ENCODE measurements around the gene MACROD2.

MACROD2 gene

DNA sequence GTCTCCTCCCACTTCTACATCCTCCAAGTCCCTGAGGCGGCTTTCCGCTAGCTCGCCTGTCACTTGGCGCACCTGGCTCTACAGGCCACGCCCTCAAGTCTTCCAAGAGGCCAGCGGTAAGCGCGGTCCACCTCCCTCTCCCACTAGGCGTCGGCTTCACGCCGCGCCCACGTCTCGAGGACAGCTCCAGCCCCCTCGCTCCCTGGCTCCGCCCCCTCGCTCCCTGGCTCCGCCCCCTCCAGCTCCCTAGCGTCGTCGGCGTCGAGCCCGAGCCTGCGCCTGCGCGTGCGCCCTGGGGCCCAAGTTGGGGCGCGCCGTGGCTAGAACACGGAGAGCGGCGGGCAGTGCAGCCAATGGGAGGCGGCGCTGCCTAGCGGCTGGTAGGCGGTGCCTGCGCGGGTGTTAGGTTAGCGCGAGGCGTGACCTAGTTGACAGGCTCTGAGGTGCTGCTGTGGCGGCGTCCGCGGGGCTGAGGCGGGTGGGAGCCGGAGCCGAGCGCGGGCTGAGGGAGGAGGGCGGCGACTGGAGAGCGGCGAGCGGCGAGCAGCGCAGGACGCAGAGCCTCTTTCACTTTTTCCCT, at the start of gene MACROD2:
TSS of gene MACROD2 (plus strand) at position 431 of the 580 bp plus-strand sequence.
- TF ChIP-seq ZFX (IDR thresholded peaks at IDR 0.05) (no peak), CTCF (conservative IDR thresholded peaks at IDR 0.05) (no peak)
- peak within 1 kb of the TSS; percentile 49 for H3K27ac ChIP-seq

- TF ChIP-seq CTCF (conservative IDR thresholded peaks at IDR 0.05) (no peak), ZFX (IDR thresholded peaks at IDR 0.05) (no peak)
- H3K27ac ChIP-seq: no peak overlapping the region
Observed at GRCh38 chr20:13947719-13948118, 47.6 kb upstream of the MACROD2 start.

DNA sequence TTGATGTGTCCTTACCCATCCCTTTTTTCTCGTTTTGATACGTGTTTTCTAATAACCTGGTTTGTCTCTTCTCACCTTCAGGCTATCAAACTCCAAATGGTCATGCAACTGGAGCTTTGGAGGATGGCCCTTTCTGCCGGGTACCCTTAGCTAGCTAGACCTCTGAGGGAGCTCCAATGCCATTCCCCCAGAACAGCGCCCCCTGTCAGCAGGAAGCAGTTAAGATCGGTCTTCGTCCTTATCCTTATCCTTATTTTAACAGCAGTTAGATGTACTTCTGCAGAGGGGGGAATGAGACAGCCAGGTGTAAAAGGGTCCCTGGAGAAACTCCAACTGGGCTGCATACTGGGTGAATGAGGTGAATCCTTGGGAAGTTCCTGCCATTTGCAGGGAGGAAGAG, 42.1 kb upstream of the MACROD2 start:
- H3K27ac ChIP-seq: no peak overlapping the region
- TF ChIP-seq CTCF (conservative IDR thresholded peaks at IDR 0.05): peak; percentile 51
- TF ChIP-seq ZFX (IDR thresholded peaks at IDR 0.05): no peak

DNA sequence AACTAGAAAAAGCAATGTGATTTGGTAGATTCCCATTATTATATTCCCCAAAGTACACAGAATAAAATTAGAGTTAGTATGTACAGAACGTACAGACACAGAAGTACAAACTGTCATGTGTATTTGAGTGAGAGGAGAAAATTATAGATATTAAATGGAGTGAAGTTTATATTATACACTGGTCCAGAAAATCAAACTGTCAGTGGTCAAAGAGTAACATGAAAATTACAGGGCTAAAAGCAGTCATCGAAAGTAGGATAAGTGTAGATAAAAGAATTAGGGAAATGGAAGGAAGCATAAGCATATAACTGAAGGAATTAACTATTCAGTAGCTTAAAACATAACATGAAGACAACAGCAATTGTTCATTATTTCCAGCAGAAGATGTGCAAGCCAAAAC, 35.2 kb upstream of the MACROD2 start:
- H3K27ac ChIP-seq: no peak overlapping the region
- TF ChIP-seq ZFX (IDR thresholded peaks at IDR 0.05) (no peak), CTCF (conservative IDR thresholded peaks at IDR 0.05) (no peak)

DNA sequence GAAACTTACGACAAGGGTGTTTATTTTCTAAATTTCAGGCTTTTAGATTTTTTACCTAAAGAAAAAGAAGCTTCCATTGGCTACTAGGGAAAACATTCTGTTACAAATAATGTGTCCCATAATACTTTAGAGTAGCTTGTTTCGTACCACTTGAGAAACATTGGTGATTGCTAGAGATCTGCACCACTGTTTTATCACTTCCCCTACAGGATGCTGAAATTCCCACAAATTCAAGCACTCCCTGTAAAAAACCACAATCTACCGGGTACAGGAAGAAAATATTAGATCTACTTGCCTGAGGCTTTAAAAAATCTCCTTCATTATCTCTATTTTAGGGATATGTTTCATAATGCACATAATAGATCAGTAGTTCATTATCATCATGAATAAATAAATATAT, 34.8 kb upstream of the MACROD2 start:
- no peak overlapping the region for H3K27ac ChIP-seq
- TF ChIP-seq ZFX (IDR thresholded peaks at IDR 0.05): no peak
- no peak for TF ChIP-seq CTCF (conservative IDR thresholded peaks at IDR 0.05)

DNA sequence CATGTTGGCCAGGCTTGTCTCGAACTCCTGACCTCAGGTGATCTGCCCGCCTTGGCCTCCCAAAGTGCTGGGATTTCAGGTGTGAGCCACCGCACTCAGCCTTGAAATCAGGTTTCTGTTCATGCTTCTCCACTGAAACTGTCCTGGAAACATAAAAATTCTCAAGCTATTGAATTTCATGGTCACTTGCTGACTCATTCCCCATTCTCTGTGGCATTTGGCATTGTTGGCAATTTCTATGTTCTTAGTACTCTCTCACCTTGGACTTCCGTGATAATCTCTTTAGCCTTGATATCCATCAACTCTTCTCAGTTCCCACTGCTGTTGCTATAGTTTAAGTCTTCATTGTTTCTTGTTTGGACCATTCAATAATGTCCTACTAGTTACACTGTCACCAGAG, 11.1 kb upstream of the MACROD2 start:
- TF ChIP-seq ZFX (IDR thresholded peaks at IDR 0.05) (no peak), CTCF (conservative IDR thresholded peaks at IDR 0.05) (no peak)

GRCh38 chr20:13990465-13990864, 4.9 kb upstream of the MACROD2 start, which contains the start of gene SEL1L2:
TSS of gene SEL1L2 (minus strand) at chr20:13990614. CDS start at chr20:13990534, 80 bp downstream.
- H3K27ac ChIP-seq: no peak within 1 kb of the TSS
- TF ChIP-seq ZFX (IDR thresholded peaks at IDR 0.05) (no peak), CTCF (conservative IDR thresholded peaks at IDR 0.05) (no peak)

More for the DNA sequence above, 11.1 kb upstream of the MACROD2 start:
- H3K27ac ChIP-seq: no peak overlapping the region
